ENCODE measurements around the gene CDH16. TPM values are rescaled to one million over a fixed set of nuclear protein-coding genes. Genes with fewer than 3 reads are reported as not detected.

Gene CDH16
- total and polyA plus RNA-seq, 2 of the 13 experiments (the other 11 are each of a cell fraction or from before 2014, with no cell fraction given), result 2.7 to 3.9 TPM

- TF ChIP-seq, protein P1, sequence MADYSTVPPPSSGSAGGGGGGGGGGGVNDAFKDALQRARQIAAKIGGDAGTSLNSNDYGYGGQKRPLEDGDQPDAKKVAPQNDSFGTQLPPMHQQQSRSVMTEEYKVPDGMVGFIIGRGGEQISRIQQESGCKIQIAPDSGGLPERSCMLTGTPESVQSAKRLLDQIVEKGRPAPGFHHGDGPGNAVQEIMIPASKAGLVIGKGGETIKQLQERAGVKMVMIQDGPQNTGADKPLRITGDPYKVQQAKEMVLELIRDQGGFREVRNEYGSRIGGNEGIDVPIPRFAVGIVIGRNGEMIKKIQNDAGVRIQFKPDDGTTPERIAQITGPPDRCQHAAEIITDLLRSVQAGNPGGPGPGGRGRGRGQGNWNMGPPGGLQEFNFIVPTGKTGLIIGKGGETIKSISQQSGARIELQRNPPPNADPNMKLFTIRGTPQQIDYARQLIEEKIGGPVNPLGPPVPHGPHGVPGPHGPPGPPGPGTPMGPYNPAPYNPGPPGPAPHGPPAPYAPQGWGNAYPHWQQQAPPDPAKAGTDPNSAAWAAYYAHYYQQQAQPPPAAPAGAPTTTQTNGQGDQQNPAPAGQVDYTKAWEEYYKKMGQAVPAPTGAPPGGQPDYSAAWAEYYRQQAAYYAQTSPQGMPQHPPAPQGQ (CRISPR knock-in tag; IDR thresholded peaks at IDR 0.05; ENCODE audit: borderline replicate concordance), result no peak
- TF ChIP-seq RFXANK (CRISPR knock-in tag; IDR thresholded peaks at IDR 0.05) (no peak), CCDC6 (CRISPR knock-in tag; IDR thresholded peaks at IDR 0.05) (no peak), KDM2A (CRISPR knock-in tag; IDR thresholded peaks at IDR 0.05; ENCODE audit: borderline replicate concordance, low read depth) (0 out of 2 replicates have a peak, but pooled peaks have one; percentile 13), HNF1A (IDR thresholded peaks at IDR 0.05; ENCODE audit: low read depth) (no peak), HNF1A (CRISPR knock-in tag; IDR thresholded peaks at IDR 0.05; ENCODE audit: borderline replicate concordance) (no peak), ZNF720 (CRISPR knock-in tag; IDR thresholded peaks at IDR 0.05) (no peak), ATF7 (IDR thresholded peaks at IDR 0.05) (no peak), ATF7 (CRISPR knock-in tag; IDR thresholded peaks at IDR 0.05) (no peak), BORCS8-MEF2B (CRISPR knock-in tag; IDR thresholded peaks at IDR 0.05) (0 out of 2 replicates have a peak, but pooled peaks have one; percentile 40), RARA (CRISPR knock-in tag; IDR thresholded peaks at IDR 0.05) (no peak), ZNF260 (CRISPR knock-in tag; IDR thresholded peaks at IDR 0.05; ENCODE audit: borderline replicate concordance, low read depth) (no peak), EHMT2 (IDR thresholded peaks at IDR 0.05; ENCODE audit: borderline replicate concordance, low read depth, low read length) (no peak)
- TF ChIP-seq, protein P2, sequence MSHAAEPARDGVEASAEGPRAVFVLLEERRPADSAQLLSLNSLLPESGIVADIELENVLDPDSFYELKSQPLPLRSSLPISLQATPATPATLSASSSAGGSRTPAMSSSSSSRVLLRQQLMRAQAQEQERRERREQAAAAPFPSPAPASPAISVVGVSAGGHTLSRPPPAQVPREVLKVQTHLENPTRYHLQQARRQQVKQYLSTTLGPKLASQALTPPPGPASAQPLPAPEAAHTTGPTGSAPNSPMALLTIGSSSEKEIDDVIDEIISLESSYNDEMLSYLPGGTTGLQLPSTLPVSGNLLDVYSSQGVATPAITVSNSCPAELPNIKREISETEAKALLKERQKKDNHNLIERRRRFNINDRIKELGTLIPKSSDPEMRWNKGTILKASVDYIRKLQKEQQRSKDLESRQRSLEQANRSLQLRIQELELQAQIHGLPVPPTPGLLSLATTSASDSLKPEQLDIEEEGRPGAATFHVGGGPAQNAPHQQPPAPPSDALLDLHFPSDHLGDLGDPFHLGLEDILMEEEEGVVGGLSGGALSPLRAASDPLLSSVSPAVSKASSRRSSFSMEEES (CRISPR knock-in tag; IDR thresholded peaks at IDR 0.05), result no peak
- TF ChIP-seq, protein P3, sequence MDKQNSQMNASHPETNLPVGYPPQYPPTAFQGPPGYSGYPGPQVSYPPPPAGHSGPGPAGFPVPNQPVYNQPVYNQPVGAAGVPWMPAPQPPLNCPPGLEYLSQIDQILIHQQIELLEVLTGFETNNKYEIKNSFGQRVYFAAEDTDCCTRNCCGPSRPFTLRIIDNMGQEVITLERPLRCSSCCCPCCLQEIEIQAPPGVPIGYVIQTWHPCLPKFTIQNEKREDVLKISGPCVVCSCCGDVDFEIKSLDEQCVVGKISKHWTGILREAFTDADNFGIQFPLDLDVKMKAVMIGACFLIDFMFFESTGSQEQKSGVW (CRISPR knock-in tag; IDR thresholded peaks at IDR 0.05; ENCODE audit: borderline replicate concordance), result no peak
- TF ChIP-seq, protein P4, sequence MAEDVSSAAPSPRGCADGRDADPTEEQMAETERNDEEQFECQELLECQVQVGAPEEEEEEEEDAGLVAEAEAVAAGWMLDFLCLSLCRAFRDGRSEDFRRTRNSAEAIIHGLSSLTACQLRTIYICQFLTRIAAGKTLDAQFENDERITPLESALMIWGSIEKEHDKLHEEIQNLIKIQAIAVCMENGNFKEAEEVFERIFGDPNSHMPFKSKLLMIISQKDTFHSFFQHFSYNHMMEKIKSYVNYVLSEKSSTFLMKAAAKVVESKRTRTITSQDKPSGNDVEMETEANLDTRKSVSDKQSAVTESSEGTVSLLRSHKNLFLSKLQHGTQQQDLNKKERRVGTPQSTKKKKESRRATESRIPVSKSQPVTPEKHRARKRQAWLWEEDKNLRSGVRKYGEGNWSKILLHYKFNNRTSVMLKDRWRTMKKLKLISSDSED (CRISPR knock-in tag; IDR thresholded peaks at IDR 0.05), result no peak
- TF ChIP-seq, protein P5, sequence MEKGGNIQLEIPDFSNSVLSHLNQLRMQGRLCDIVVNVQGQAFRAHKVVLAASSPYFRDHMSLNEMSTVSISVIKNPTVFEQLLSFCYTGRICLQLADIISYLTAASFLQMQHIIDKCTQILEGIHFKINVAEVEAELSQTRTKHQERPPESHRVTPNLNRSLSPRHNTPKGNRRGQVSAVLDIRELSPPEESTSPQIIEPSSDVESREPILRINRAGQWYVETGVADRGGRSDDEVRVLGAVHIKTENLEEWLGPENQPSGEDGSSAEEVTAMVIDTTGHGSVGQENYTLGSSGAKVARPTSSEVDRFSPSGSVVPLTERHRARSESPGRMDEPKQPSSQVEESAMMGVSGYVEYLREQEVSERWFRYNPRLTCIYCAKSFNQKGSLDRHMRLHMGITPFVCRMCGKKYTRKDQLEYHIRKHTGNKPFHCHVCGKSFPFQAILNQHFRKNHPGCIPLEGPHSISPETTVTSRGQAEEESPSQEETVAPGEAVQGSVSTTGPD (CRISPR knock-in tag; IDR thresholded peaks at IDR 0.05), result no peak
Observed at GRCh38 chr16:66948134-66948836, 29.6 kb upstream of the CDH16 start (continued).

Measured in HepG2 (cell line).